Measurements from ENCODE around the gene MTARC1.

- TF ChIP-seq CTCF (IDR thresholded peaks at IDR 0.05) (no peak), POLR2A (IDR thresholded peaks at IDR 0.05) (no peak)
Observed at GRCh38 chr1:220806408-220806807, 19.7 kb downstream of the MTARC1 start.
